HEK293 (cell line): Measurements from ENCODE around the gene KIAA1328.

Experiments
- CTCF ChIA-PET: fragments of 350-600 bp; formaldehyde crosslinking; extraction: SDS; loops from one replicate; lab custom pipeline; 2021; ENCODE audit warnings: antibody characterized with exemption; lab: Yijun Ruan, JAX
- POLR2A ChIA-PET: fragments of 300-600 bp; formaldehyde crosslinking; extraction: SDS; loops from one replicate; lab custom pipeline; 2020; ENCODE audit warnings: antibody characterized with exemption, inconsistent platforms; lab: Yijun Ruan, JAX
- H3K27ac ChIP-seq: fragments of 200-500 bp; sonication (Bioruptor generic); 2 replicates; pipeline ENCODE4 v1.5.1; 2014; ENCODE audit warnings: low read depth, low read length, control low read depth, inconsistent platforms; ENCODE audit errors: extremely low read depth
- H3K36me3 ChIP-seq, 2 experiments: fragments of 200-500 bp in 1 of 2; sonication (Bioruptor generic) in 1 of 2; 1 replicate in 1 of 2; 2 replicates in 1 of 2; pipeline ENCODE4 v1.5.1; 2014 to 2017; ENCODE audit warnings: inconsistent platforms in 2 of 2, low read length in 2 of 2; ENCODE audit not compliant: control insufficient read depth in 2 of 2, insufficient read depth in 1 of 2
- H3K4me1 ChIP-seq: fragments of 200-500 bp; sonication (Bioruptor generic); 2 replicates; pipeline ENCODE4 v1.5.1; 2014; ENCODE audit warnings: mild to moderate bottlenecking, low read length, inconsistent platforms; ENCODE audit not compliant: control insufficient read depth, insufficient read depth
- H3K4me3 ChIP-seq: 2 replicates; pipeline ENCODE4 v1.5.1; 2011; ENCODE audit warnings: low read depth, mild to moderate bottlenecking, control low read depth, low read length, moderate library complexity
- H3K9me3 ChIP-seq: fragments of 200-500 bp; sonication (Bioruptor generic); 2 replicates; pipeline ENCODE4 v1.5.1; 2014; ENCODE audit warnings: low read depth, low read length, inconsistent platforms; ENCODE audit not compliant: control insufficient read depth, insufficient read depth
- BCL11A ChIP-seq: fragments of 450-650 bp; formaldehyde crosslinking; IDR thresholded peaks from 2 replicates; pipeline ENCODE4 v1.5.1; 2016; ENCODE audit warnings: low read depth, missing biosample characterization, missing genetic modification characterization
- FEZF1 ChIP-seq: fragments of 450-650 bp; formaldehyde crosslinking; IDR thresholded peaks from 2 replicates; pipeline ENCODE4 v1.5.1; 2016; ENCODE audit warnings: missing biosample characterization, missing genetic modification characterization
- SP2 ChIP-seq: fragments of 450-650 bp; formaldehyde crosslinking; IDR thresholded peaks from 2 replicates; pipeline ENCODE4 v1.5.1; 2016; ENCODE audit warnings: missing biosample characterization, missing genetic modification characterization
- ZBTB17 ChIP-seq: fragments of 450-650 bp; formaldehyde crosslinking; IDR thresholded peaks from 2 replicates; pipeline ENCODE4 v1.5.1; 2016; ENCODE audit warnings: missing biosample characterization, missing genetic modification characterization
- ZNF121 ChIP-seq: fragments of 450-650 bp; formaldehyde crosslinking; IDR thresholded peaks from 2 replicates; pipeline ENCODE4 v1.5.1; 2016; ENCODE audit warnings: missing biosample characterization, missing genetic modification characterization
- ZNF146 ChIP-seq: fragments of 450-650 bp; formaldehyde crosslinking; IDR thresholded peaks from 2 replicates; pipeline ENCODE4 v1.5.1; 2016; ENCODE audit warnings: missing biosample characterization, missing genetic modification characterization
- ZNF223 ChIP-seq: fragments of 450-650 bp; formaldehyde crosslinking; IDR thresholded peaks from 2 replicates; pipeline ENCODE4 v1.5.1; 2016; ENCODE audit warnings: missing biosample characterization, missing genetic modification characterization
- ZNF433 ChIP-seq: fragments of 450-650 bp; formaldehyde crosslinking; IDR thresholded peaks from 2 replicates; pipeline ENCODE4 v1.5.1; 2016; ENCODE audit warnings: missing biosample characterization, missing genetic modification characterization, low read depth
- ZNF501 ChIP-seq: fragments of 450-650 bp; formaldehyde crosslinking; IDR thresholded peaks from 2 replicates; pipeline ENCODE4 v1.5.1; 2016; ENCODE audit warnings: missing biosample characterization, missing genetic modification characterization
- ZNF660 ChIP-seq: fragments of 450-650 bp; IDR thresholded peaks from 2 replicates; pipeline ENCODE4 v1.5.1; 2018; ENCODE audit warnings: missing biosample characterization, mild to moderate bottlenecking, missing genetic modification characterization
- ZNF776 ChIP-seq: fragments of 450-650 bp; formaldehyde crosslinking; IDR thresholded peaks from 2 replicates; pipeline ENCODE4 v1.5.0; 2017; ENCODE audit warnings: missing biosample characterization, missing genetic modification characterization, borderline replicate concordance
- ZNF830 ChIP-seq: fragments of 450-650 bp; IDR thresholded peaks from 2 replicates; pipeline ENCODE4 v1.5.0; 2018; ENCODE audit warnings: missing biosample characterization, missing genetic modification characterization, low read depth, mild to moderate bottlenecking, moderate library complexity
- ZSCAN16 ChIP-seq: fragments of 450-650 bp; formaldehyde crosslinking; IDR thresholded peaks from 2 replicates; pipeline ENCODE4 v1.5.1; 2016; ENCODE audit warnings: missing biosample characterization, missing genetic modification characterization
- TF ChIP-seq, protein P1 (sequence below): fragments of 450-650 bp; formaldehyde crosslinking; IDR thresholded peaks from 2 replicates; pipeline ENCODE4 v1.5.1; 2016; ENCODE audit warnings: missing biosample characterization, missing genetic modification characterization
- TF ChIP-seq, protein P2 (sequence below): fragments of 450-650 bp; formaldehyde crosslinking; IDR thresholded peaks from 2 replicates; pipeline ENCODE4 v1.5.1; 2016; ENCODE audit warnings: missing biosample characterization, missing genetic modification characterization, borderline replicate concordance
- TF ChIP-seq, protein P3 (sequence below): fragments of 450-650 bp; formaldehyde crosslinking; conservative IDR thresholded peaks from 2 replicates; pipeline ENCODE4 v1.5.1; 2016; ENCODE audit warnings: low read depth, missing biosample characterization, missing genetic modification characterization
- TF ChIP-seq, protein P4 (sequence below): fragments of 450-650 bp; formaldehyde crosslinking; conservative IDR thresholded peaks from 2 replicates; pipeline ENCODE4 v1.5.1; 2016; ENCODE audit warnings: low read depth, missing biosample characterization, missing genetic modification characterization

Gene KIAA1328

DNA sequence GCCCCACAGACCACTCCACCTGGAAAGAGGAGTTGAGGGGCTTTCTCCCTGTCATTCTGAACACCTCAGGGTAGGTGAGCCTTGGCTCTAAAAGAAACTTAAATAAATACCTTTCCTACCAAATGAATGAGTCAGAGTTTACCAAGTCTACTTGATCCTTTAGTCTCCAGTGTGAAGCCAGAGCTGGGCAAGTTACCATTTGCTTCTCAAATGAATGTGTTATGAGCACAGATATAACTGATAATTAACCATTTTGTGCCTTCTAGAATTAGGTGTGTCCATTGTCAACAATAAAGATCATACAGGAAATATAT lies 347.7 kb downstream of the KIAA1328 start:
- ChIA-PET CTCF (no interaction called here), POLR2A (no interaction called here)
- no peaks in the 10 kb centered on the region for H3K36me3 ChIP-seq
- no peaks in the 10 kb centered on the region for H3K4me1 ChIP-seq
- no peak for TF ChIP-seq ZNF501 (tag by site-specific recombination)
- TF ChIP-seq, protein P1, sequence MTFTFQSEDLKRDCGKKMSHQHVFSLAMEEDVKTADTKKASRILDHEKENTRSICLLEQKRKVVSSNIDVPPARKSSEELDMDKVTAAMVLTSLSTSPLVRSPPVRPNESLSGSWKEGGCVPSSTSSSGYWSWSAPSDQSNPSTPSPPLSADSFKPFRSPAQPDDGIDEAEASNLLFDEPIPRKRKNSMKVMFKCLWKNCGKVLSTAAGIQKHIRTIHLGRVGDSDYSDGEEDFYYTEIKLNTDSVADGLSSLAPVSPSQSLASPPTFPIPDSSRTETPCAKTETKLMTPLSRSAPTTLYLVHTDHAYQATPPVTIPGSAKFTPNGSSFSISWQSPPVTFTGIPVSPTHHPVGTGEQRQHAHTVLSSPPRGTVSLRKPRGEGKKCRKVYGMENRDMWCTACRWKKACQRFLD (tag by site-specific recombination), result no peak
- H3K9me3 ChIP-seq, result no peaks in the 10 kb centered on the region
- no peak overlapping the region for H3K4me3 ChIP-seq
- no peak overlapping the region for H3K27ac ChIP-seq

DNA sequence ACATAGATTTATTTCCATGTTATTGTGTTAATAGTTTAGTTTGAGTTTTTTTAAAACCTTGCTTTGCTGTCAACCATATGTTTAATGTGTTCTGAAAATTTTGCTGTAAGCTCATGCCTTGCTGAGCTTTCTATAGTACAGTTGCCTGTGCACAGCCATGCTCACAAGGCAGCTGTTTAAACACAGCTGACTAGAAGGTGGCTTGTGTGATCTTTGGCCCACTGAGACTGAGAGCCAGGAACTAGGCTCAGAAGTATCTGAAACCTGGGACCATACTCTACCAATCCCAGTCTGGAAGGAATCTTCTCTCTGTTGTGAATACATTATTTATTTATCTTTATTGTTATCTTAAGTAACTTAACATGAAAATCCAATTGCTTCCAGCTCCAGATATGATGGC lies 350.5 kb downstream of the KIAA1328 start:
- H3K4me3 ChIP-seq, result no peak overlapping the region
- ChIA-PET CTCF (interaction anchor here (0.7 kb wide), 1 partner anchor 10 kb away, joined by 3 read pairs; no protein-coding TSS in a partner anchor), POLR2A (no interaction called here)
- H3K27ac ChIP-seq, result no peak overlapping the region
- H3K9me3 ChIP-seq, result no peaks in the 10 kb centered on the region
- TF ChIP-seq ZNF660 (tag by site-specific recombination) (no peak), SP2 (tag by site-specific recombination) (no peak), ZNF433 (tag by site-specific recombination) (no peak), FEZF1 (tag by site-specific recombination) (no peak), ZNF146 (tag by site-specific recombination) (no peak)
- TF ChIP-seq, all 188 proteins: peak for 0
- H3K4me1 ChIP-seq, result no peaks in the 10 kb centered on the region
- no peaks in the 10 kb centered on the region for H3K36me3 ChIP-seq

DNA sequence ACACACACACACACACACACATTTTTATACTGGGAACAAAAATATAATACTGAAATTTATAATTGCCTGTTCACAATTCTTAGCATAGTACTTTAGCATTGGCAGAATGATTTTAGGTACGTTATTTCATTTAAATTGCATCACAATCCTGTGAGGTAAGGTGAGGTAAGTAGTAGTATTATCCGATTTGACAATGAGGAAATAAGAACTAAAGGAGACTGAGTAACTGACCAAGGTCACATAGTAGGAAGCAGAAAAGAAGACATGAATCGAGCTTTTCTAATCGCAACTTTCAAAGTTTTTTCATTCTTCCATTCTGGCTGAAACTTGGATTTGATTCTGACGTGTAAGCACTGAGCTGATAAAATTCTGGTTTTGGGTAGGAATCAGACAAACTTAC lies 351.2 kb downstream of the KIAA1328 start:
- ChIA-PET POLR2A (no interaction called here), CTCF (no interaction called here)
- H3K9me3 ChIP-seq, result no peaks in the 10 kb centered on the region
- H3K4me1 ChIP-seq, result no peaks in the 10 kb centered on the region
- no peak overlapping the region for H3K27ac ChIP-seq
- H3K4me3 ChIP-seq, result no peak overlapping the region
- no peaks in the 10 kb centered on the region for H3K36me3 ChIP-seq
- TF ChIP-seq, protein P2, sequence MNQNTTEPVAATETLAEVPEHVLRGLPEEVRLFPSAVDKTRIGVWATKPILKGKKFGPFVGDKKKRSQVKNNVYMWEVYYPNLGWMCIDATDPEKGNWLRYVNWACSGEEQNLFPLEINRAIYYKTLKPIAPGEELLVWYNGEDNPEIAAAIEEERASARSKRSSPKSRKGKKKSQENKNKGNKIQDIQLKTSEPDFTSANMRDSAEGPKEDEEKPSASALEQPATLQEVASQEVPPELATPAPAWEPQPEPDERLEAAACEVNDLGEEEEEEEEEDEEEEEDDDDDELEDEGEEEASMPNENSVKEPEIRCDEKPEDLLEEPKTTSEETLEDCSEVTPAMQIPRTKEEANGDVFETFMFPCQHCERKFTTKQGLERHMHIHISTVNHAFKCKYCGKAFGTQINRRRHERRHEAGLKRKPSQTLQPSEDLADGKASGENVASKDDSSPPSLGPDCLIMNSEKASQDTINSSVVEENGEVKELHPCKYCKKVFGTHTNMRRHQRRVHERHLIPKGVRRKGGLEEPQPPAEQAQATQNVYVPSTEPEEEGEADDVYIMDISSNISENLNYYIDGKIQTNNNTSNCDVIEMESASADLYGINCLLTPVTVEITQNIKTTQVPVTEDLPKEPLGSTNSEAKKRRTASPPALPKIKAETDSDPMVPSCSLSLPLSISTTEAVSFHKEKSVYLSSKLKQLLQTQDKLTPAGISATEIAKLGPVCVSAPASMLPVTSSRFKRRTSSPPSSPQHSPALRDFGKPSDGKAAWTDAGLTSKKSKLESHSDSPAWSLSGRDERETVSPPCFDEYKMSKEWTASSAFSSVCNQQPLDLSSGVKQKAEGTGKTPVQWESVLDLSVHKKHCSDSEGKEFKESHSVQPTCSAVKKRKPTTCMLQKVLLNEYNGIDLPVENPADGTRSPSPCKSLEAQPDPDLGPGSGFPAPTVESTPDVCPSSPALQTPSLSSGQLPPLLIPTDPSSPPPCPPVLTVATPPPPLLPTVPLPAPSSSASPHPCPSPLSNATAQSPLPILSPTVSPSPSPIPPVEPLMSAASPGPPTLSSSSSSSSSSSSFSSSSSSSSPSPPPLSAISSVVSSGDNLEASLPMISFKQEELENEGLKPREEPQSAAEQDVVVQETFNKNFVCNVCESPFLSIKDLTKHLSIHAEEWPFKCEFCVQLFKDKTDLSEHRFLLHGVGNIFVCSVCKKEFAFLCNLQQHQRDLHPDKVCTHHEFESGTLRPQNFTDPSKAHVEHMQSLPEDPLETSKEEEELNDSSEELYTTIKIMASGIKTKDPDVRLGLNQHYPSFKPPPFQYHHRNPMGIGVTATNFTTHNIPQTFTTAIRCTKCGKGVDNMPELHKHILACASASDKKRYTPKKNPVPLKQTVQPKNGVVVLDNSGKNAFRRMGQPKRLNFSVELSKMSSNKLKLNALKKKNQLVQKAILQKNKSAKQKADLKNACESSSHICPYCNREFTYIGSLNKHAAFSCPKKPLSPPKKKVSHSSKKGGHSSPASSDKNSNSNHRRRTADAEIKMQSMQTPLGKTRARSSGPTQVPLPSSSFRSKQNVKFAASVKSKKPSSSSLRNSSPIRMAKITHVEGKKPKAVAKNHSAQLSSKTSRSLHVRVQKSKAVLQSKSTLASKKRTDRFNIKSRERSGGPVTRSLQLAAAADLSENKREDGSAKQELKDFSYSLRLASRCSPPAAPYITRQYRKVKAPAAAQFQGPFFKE (tag by site-specific recombination), result no peak
- TF ChIP-seq ZNF121 (tag by site-specific recombination), result no peak
- TF ChIP-seq BCL11A (tag by site-specific recombination), result no peak
- no peak for TF ChIP-seq ZNF776
- TF ChIP-seq, protein P3, sequence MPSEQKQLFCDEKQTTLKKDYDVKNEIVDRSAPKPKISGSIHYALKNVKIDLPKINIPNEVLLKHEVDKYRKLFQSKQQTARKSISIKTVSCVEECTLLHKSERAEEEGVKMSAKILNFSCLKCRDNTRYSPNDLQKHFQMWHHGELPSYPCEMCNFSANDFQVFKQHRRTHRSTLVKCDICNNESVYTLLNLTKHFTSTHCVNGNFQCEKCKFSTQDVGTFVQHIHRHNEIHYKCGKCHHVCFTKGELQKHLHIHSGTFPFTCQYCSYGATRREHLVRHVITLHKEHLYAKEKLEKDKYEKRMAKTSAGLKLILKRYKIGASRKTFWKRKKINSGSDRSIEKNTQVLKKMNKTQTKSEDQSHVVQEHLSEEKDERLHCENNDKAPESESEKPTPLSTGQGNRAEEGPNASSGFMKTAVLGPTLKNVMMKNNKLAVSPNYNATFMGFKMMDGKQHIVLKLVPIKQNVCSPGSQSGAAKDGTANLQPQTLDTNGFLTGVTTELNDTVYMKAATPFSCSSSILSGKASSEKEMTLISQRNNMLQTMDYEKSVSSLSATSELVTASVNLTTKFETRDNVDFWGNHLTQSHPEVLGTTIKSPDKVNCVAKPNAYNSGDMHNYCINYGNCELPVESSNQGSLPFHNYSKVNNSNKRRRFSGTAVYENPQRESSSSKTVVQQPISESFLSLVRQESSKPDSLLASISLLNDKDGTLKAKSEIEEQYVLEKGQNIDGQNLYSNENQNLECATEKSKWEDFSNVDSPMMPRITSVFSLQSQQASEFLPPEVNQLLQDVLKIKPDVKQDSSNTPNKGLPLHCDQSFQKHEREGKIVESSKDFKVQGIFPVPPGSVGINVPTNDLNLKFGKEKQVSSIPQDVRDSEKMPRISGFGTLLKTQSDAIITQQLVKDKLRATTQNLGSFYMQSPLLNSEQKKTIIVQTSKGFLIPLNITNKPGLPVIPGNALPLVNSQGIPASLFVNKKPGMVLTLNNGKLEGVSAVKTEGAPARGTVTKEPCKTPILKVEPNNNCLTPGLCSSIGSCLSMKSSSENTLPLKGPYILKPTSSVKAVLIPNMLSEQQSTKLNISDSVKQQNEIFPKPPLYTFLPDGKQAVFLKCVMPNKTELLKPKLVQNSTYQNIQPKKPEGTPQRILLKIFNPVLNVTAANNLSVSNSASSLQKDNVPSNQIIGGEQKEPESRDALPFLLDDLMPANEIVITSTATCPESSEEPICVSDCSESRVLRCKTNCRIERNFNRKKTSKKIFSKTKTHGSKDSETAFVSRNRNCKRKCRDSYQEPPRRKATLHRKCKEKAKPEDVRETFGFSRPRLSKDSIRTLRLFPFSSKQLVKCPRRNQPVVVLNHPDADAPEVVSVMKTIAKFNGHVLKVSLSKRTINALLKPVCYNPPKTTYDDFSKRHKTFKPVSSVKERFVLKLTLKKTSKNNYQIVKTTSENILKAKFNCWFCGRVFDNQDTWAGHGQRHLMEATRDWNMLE (tag by site-specific recombination), result no peak
- TF ChIP-seq ZNF830 (tag by site-specific recombination), result no peak
- TF ChIP-seq, protein P4, sequence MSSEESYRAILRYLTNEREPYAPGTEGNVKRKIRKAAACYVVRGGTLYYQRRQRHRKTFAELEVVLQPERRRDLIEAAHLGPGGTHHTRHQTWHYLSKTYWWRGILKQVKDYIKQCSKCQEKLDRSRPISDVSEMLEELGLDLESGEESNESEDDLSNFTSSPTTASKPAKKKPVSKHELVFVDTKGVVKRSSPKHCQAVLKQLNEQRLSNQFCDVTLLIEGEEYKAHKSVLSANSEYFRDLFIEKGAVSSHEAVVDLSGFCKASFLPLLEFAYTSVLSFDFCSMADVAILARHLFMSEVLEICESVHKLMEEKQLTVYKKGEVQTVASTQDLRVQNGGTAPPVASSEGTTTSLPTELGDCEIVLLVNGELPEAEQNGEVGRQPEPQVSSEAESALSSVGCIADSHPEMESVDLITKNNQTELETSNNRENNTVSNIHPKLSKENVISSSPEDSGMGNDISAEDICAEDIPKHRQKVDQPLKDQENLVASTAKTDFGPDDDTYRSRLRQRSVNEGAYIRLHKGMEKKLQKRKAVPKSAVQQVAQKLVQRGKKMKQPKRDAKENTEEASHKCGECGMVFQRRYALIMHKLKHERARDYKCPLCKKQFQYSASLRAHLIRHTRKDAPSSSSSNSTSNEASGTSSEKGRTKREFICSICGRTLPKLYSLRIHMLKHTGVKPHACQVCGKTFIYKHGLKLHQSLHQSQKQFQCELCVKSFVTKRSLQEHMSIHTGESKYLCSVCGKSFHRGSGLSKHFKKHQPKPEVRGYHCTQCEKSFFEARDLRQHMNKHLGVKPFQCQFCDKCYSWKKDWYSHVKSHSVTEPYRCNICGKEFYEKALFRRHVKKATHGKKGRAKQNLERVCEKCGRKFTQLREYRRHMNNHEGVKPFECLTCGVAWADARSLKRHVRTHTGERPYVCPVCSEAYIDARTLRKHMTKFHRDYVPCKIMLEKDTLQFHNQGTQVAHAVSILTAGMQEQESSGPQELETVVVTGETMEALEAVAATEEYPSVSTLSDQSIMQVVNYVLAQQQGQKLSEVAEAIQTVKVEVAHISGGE, result no peak
- TF ChIP-seq ZNF223 (tag by site-specific recombination), result no peak
- TF ChIP-seq ZBTB17, result no peak
- no peak for TF ChIP-seq ZSCAN16
